Measurements from ENCODE around the gene ASB18.

- TF ChIP-seq CTCF (IDR thresholded peaks at IDR 0.05) (no peak), EP300 (IDR thresholded peaks at IDR 0.05) (no peak)
Measured at GRCh38 chr2:236175548-236176150, 88.6 kb downstream of the ASB18 start.
